ENCODE data around the gene CNOT10. TPM values are rescaled to one million over a fixed set of nuclear protein-coding genes. Genes with fewer than 3 reads are reported as not detected.
"Not testable (repeated sequence)": the region's sequence is repeated elsewhere in the genome, so short reads cannot be mapped to it uniquely, and the experiment has no call there.

CNOT10 gene
- total RNA-seq, 2 donors from 2014 or later = 11.2 to 13.8 TPM

DNA sequence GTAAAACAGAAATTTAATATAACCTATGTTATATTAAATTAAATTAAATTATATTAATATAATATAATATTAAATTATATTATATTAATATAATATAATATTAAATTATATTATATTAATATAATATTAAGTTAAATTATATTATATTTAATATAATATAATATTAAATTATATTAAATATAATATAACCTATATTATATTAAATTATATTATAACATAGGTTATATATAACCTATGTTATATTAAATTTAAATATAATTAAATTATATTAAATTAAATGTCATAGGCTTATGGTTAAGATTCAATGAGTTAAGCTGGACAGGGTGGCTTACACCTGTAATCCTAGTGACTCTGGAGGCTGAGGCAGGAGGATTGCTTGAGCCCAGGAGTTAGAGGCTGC is 40.6 kb upstream of the CNOT10 start:
- Histone ChIP-seq H3K27me3 (no peaks in the 10 kb centered on the region), H3K4me3 (no peak overlapping the region), H3K9me3 (no peaks in the 10 kb centered on the region), H3K27ac (no peak overlapping the region), H3K4me1 (no peaks in the 10 kb centered on the region), H3K36me3 (no peaks in the 10 kb centered on the region)
- DNase-seq (ENCODE audit: low spot score) = no peak
- no peak for TF ChIP-seq CTCF (IDR thresholded peaks at IDR 0.05)

DNA sequence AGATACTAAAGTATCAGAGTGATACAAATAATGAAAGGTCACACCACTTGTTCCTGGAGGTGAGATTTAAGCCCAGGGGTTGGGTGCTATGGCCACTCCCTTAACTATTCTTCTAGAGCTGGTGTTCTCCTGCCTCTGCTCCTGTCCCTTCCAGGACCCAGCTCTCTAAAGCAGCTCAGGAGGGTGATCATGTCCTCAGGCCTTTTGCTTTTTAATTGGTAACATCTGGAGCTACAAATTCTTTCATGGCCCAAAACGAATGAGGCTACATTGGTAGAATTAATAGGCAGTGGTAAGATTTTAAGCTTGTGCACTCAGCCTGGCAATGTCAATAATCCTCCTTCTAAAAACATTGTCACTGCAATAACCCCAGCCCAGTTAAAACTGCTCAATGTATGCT is 38.2 kb upstream of the CNOT10 start:
- H3K4me1 ChIP-seq = no peaks in the 10 kb centered on the region
- H3K27ac ChIP-seq = no peak overlapping the region
- no peaks in the 10 kb centered on the region for H3K27me3 ChIP-seq
- no peaks in the 10 kb centered on the region for H3K9me3 ChIP-seq
- DNase-seq (ENCODE audit: low spot score) = no peak
- no peak for TF ChIP-seq CTCF (IDR thresholded peaks at IDR 0.05)
- H3K36me3 ChIP-seq = no peaks in the 10 kb centered on the region
- no peak overlapping the region for H3K4me3 ChIP-seq

DNA sequence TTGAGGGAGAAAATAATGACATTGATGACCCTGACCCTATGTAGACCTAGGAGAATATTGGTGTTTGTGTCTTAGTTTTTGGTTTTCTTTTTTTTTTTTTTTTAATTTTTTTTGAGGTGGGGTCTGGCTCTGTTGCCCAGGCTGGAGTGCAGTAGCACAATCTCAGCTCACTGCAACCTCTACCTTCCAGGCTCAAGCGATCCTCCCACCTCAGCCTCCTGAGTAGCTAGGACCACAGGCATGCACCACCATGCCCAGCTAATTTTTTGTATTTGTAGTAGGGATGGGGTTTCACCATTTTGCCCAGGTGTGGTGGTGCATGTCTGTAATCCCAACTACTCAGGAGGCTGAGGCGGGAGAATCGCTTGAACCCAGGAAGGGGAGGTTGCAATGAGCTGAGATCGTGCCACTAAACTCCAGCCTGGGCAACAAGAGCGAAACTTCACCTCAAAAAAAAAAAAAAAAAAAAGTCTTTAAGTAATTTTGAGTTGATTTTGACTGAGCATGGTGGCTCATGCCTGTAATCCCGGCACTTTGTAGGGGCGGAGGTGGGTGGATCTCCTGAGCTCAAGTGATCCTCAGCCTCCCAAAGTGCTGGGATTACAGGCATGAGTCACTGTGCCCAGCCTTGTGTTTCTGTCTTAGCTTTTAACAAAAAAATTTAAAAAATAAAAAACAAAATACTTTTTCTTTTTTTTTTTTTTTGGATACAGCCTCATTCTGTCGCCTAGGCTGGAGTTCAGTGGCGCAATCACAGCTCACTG is 32.5 kb upstream of the CNOT10 start:
- H3K27ac ChIP-seq; H3K27me3 ChIP-seq; DNase-seq (ENCODE audit: low spot score); H3K4me1 ChIP-seq; H3K4me3 ChIP-seq; H3K9me3 ChIP-seq; H3K36me3 ChIP-seq: not testable (repeated sequence)

- no peak for DNase-seq (ENCODE audit: low spot score)
- H3K4me3 ChIP-seq = no peak overlapping the region
- H3K27me3 ChIP-seq = no peaks in the 10 kb centered on the region
- H3K36me3 ChIP-seq = no peaks in the 10 kb centered on the region
- no peak overlapping the region for H3K27ac ChIP-seq
- H3K4me1 ChIP-seq = no peaks in the 10 kb centered on the region
- no peaks in the 10 kb centered on the region for H3K9me3 ChIP-seq
- no peak for TF ChIP-seq CTCF (IDR thresholded peaks at IDR 0.05)
Measured at GRCh38 chr3:32655167-32655566, 29.8 kb upstream of the CNOT10 start.

GRCh38 chr3:32660634-32661033 is 24.4 kb upstream of the CNOT10 start:
- Histone ChIP-seq H3K27ac (no peak overlapping the region), H3K27me3 (no peaks in the 10 kb centered on the region), H3K9me3 (no peaks in the 10 kb centered on the region), H3K4me3 (no peak overlapping the region), H3K36me3 (no peaks in the 10 kb centered on the region), H3K4me1 (no peaks in the 10 kb centered on the region)
- no peak for DNase-seq (ENCODE audit: low spot score)
- TF ChIP-seq CTCF (IDR thresholded peaks at IDR 0.05) = no peak

DNA sequence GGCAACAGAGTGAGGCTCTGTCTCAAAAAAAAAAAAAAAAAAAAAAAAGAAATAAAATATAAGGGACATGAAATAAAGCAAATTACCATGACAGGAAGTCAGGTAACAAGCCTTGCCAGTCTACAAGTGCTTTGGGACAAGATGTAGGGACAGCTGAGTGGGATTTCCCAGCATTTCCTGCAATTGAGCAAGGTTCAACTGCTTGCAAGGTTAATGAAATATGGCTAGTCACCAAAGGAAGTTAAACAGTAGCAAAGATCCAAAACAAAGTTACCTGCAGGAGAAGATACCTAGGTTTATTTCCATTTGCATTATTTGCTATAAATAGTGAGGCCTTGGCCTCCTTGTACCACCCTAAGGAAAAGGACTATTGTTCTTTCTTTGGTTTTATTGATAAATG is 22.3 kb upstream of the CNOT10 start:
- Histone ChIP-seq H3K4me3 (no peak overlapping the region), H3K27ac (no peak overlapping the region), H3K36me3 (no peaks in the 10 kb centered on the region), H3K4me1 (no peaks in the 10 kb centered on the region), H3K27me3 (no peaks in the 10 kb centered on the region), H3K9me3 (no peaks in the 10 kb centered on the region)
- TF ChIP-seq CTCF (IDR thresholded peaks at IDR 0.05) = no peak
- no peak for DNase-seq (ENCODE audit: low spot score)
